A549 treated with CORT108297 at 1 μM for 4 hours (cell line): ENCODE data around the gene TMC2. TPM values are rescaled to one million over a fixed set of nuclear protein-coding genes. Genes with fewer than 3 reads are reported as not detected.

ENCODE experiments used
- total RNA-seq: library from RNA; stranded (reverse); fragments of 200-300 nt; extraction: Qiagen RNA extraction; gene quantifications from 5 replicates; pipeline ENCODE4 v1.2.3, GENCODE V29; 2022

TMC2 gene, protein sequence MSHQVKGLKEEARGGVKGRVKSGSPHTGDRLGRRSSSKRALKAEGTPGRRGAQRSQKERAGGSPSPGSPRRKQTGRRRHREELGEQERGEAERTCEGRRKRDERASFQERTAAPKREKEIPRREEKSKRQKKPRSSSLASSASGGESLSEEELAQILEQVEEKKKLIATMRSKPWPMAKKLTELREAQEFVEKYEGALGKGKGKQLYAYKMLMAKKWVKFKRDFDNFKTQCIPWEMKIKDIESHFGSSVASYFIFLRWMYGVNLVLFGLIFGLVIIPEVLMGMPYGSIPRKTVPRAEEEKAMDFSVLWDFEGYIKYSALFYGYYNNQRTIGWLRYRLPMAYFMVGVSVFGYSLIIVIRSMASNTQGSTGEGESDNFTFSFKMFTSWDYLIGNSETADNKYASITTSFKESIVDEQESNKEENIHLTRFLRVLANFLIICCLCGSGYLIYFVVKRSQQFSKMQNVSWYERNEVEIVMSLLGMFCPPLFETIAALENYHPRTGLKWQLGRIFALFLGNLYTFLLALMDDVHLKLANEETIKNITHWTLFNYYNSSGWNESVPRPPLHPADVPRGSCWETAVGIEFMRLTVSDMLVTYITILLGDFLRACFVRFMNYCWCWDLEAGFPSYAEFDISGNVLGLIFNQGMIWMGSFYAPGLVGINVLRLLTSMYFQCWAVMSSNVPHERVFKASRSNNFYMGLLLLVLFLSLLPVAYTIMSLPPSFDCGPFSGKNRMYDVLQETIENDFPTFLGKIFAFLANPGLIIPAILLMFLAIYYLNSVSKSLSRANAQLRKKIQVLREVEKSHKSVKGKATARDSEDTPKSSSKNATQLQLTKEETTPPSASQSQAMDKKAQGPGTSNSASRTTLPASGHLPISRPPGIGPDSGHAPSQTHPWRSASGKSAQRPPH
- not detected in 5 replicates for total RNA-seq

DNA sequence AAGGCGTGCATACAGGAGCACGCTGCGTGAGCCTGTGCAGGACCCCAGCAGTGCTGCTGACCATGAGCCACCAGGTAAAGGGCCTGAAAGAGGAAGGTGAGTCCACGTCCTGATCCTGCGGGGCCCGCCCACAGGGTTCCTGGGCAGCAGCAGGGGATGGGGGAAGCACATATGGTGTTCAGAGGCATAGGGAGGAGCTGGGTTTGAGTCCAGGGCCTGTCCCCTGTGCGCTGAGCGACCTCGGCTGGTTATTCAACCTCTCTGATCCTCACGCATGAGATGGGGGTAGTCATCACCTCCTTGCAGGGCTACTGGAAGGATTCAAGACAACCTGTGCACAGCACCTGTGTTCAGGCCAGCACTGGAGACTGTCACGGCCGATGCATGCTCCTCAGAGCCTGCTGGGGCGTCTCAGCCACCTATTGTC, at the start of gene TMC2:
Gene TMC2, plus strand, starts transcription at position 14 of the 427 bp plus-strand sequence. Its CDS starts 49 bp downstream, at position 63.

GRCh38 chr20:2508631-2509467, 27.5 kb upstream of the TMC2 start, which contains the start of gene ZNF343:
TSS of gene ZNF343 (minus strand) at chr20:2508915. CDS start at chr20:2493895, 15,020 bp downstream.

GRCh38 chr20:2651772-2652723, 115.7 kb downstream of the TMC2 start, which contains the start of gene NOP56:
TSS of gene NOP56 (plus strand) at chr20:2652632. CDS start at chr20:2652661, 29 bp downstream.

GRCh38 chr20:2663887-2664719, 127.7 kb downstream of the TMC2 start, which contains the start of gene IDH3B:
TSS of gene IDH3B (minus strand) at chr20:2664216. CDS start at chr20:2664188, 28 bp downstream.

Other genes starting within 250 kb of the TMC2 start
- 0.03 TPM in 3 of 5 replicates, not detected in the others for gene TGM3, start 240.6 kb upstream of the TMC2 start, total RNA-seq
- not detected in 5 replicates for gene TGM6, start 155.7 kb upstream of the TMC2 start, total RNA-seq
- 858 to 1,120 TPM (median 1,025 TPM) in 5 replicates for gene SNRPB, start 65.8 kb upstream of the TMC2 start, total RNA-seq
- gene ZNF343, start 27.7 kb upstream of the TMC2 start, total RNA-seq = 11.8 to 16.5 TPM (median 13.0 TPM) in 5 replicates
- 565 to 652 TPM (median 610 TPM) in 5 replicates for gene NOP56, start 116.1 kb downstream of the TMC2 start, total RNA-seq
- 126 to 138 TPM (median 135 TPM) in 5 replicates for gene IDH3B, start 127.6 kb downstream of the TMC2 start, total RNA-seq
- gene EBF4, start 156.2 kb downstream of the TMC2 start, total RNA-seq = 2.5 to 3.9 TPM (median 3.0 TPM) in 5 replicates